22Rv1 (cell line): ENCODE measurements around the gene DPY19L1.
"Not testable (repeated sequence)": the region's sequence is repeated elsewhere in the genome, so short reads cannot be mapped to it uniquely, and the experiment has no call there.

ENCODE experiments used
- H3K27ac ChIP-seq: fragments of 450-650 bp; 2 replicates; pipeline ENCODE4 v1.5.1; 2017
- CTCF ChIP-seq: fragments of 450-650 bp; IDR thresholded peaks from 2 replicates; pipeline ENCODE4 v1.5.1; 2017; ENCODE audit warnings: mild to moderate bottlenecking
- ZFX ChIP-seq: fragments of 450-650 bp; IDR thresholded peaks from 2 replicates; pipeline ENCODE4 v1.6.1; 2017; ENCODE audit warnings: antibody characterized with exemption, borderline replicate concordance

Gene DPY19L1

GRCh38 chr7:35037211-35037525 lies at the start of gene DPY19L1:
Gene DPY19L1 (minus strand): TSS chr7:35037485. CDS start chr7:35037394, 91 bp downstream.
- H3K27ac ChIP-seq = peak within 1 kb of the TSS; percentile 80
- TF ChIP-seq ZFX (no peak), CTCF (no peak)

- not testable (repeated sequence) for H3K27ac ChIP-seq
These were observed 42.2 kb upstream of the DPY19L1 start for GRCh38 chr7:35079517-35079916.

- H3K27ac ChIP-seq = not testable (repeated sequence)
These were observed 36.7 kb upstream of the DPY19L1 start for GRCh38 chr7:35074008-35074407.

DNA sequence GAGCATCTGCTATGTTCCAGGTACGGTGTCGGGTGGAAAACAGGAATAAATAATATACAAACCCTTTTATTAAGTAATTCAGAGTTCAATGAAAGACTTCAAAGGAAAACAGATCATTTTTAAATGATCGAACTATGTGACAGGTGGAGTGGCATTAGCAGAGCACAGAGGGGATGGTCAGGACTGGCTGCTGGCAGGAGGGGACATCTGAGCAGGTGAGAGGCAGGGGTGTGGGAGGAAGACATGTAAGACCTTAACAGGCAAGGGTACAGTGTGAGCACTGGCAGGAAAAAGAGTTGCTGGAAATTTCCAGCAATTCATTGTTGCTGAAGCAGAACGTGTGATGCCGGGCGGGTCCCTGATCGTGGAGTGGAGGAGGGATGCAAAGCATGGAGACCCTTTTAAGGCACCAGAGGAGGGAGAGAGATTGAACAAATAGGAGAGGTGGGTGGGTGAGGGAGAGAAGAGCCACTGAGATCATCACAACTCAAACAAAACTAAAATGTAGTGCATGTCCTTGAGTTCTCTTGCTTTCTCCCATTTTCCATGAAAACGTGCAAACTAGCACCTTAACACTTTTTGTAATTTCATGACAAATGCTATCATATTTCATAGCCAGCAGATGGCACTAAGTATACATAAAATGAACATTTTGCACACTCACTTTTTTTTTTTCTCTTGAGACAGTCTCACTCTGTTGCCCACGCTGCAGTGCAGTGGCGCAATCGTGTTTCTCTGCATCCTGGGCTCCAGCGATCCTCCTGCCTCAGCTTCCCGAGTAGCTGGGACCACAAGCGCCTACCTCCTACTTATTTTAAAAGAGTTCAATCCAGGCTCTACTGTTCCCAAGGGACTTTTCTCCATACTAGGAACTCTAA lies 35.9 kb upstream of the DPY19L1 start:
- not testable (repeated sequence) for H3K27ac ChIP-seq
- peak; percentile 50 for TF ChIP-seq CTCF

DNA sequence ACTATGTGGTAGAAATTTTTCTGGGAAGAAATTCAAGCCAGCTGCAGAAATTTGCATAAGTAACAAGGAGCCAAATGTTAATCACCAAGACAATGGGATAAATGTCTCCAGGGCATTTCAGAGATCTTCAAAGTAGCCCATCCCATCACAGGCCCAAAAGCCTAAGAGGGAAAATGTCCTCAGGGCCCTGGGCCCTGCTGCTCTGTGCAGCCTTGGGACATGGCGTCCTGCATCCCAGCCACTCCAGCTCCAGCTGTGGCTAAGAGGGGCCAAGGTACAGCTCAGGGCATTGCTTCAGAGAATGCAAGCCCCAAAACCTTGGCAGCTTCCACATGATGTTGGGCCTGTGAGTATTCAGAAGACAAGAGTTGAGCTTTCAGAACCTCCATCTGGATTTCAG lies 31.8 kb upstream of the DPY19L1 start:
- not testable (repeated sequence) for H3K27ac ChIP-seq

- H3K27ac ChIP-seq = not testable (repeated sequence)
These were observed 28.1 kb upstream of the DPY19L1 start for GRCh38 chr7:35065382-35065781.

- not testable (repeated sequence) for H3K27ac ChIP-seq
These were observed 21.3 kb upstream of the DPY19L1 start for GRCh38 chr7:35058571-35058970.

GRCh38 chr7:35057505-35058451 lies 20.5 kb upstream of the DPY19L1 start:
- H3K27ac ChIP-seq = not testable (repeated sequence)

DNA sequence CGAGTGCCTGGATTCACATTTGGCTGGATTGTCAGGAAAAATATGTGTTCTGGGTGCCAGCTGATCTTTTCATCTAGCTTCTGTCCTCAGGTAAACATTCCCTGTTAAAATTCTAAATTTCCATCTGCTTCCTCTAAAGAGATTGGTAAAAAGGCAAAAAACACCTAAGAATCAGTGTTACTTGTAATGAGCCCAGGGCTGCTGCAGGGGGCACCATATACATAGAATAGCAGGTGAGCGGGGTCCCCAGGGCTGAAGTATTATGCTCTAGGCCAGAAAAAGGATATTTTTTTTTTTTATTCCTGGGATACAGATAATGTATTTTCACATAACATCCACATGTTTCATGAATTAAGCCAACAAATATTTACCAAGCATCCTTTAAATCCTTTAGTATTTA lies 18.4 kb upstream of the DPY19L1 start:
- 0 out of 2 replicates have a peak, but pooled peaks have one; percentile 27 for TF ChIP-seq CTCF
- H3K27ac ChIP-seq = not testable (repeated sequence)

GRCh38 chr7:35053488-35054175 lies 16.3 kb upstream of the DPY19L1 start:
- not testable (repeated sequence) for H3K27ac ChIP-seq

- not testable (repeated sequence) for H3K27ac ChIP-seq
These were observed 11.1 kb upstream of the DPY19L1 start for GRCh38 chr7:35048390-35048789.

GRCh38 chr7:35047912-35048305 lies 10.6 kb upstream of the DPY19L1 start:
- not testable (repeated sequence) for H3K27ac ChIP-seq

- not testable (repeated sequence) for H3K27ac ChIP-seq
These were observed 10.1 kb upstream of the DPY19L1 start for GRCh38 chr7:35047263-35047911.

- not testable (repeated sequence) for H3K27ac ChIP-seq
These were observed 6.0 kb upstream of the DPY19L1 start for GRCh38 chr7:35043301-35043700.
